KMS-11 (cell line): ENCODE measurements around the gene SLC17A3.

Experiments used
- H2AFZ ChIP-seq: fragments of 200-600 bp; sonication (generic); 2 replicates; pipeline ENCODE4 v1.6.1; 2016; ENCODE audit warnings: antibody characterized with exemption, mixed run types, low read depth
- H3K27ac ChIP-seq: fragments of 200-600 bp; sonication (generic); 2 replicates; pipeline ENCODE4 v1.6.1; 2016; ENCODE audit warnings: mild to moderate bottlenecking, mixed run types
- H3K27me3 ChIP-seq: fragments of 200-600 bp; sonication (generic); 2 replicates; pipeline ENCODE4 v1.6.1; 2017; ENCODE audit warnings: mild to moderate bottlenecking, low read depth, mixed run types, moderate library complexity; ENCODE audit not compliant: insufficient read depth
- H3K36me3 ChIP-seq: fragments of 200-600 bp; sonication (generic); 2 replicates; pipeline ENCODE4 v1.6.1; 2017; ENCODE audit warnings: mild to moderate bottlenecking, mixed run types; ENCODE audit not compliant: insufficient read depth
- H3K4me1 ChIP-seq: fragments of 200-600 bp; sonication (generic); 2 replicates; pipeline ENCODE4 v1.6.1; 2016; ENCODE audit warnings: mild to moderate bottlenecking, low read depth, mixed run types; ENCODE audit not compliant: poor library complexity, severe bottlenecking
- H3K4me2 ChIP-seq: fragments of 200-600 bp; sonication (generic); 2 replicates; pipeline ENCODE4 v1.7.0; 2016; ENCODE audit warnings: mild to moderate bottlenecking, mixed run types
- H3K4me3 ChIP-seq: fragments of 200-600 bp; sonication (generic); IDR thresholded peaks from 2 replicates; pipeline ENCODE4 v1.6.1; 2017; ENCODE audit warnings: low read depth, low read length, mixed read lengths; ENCODE audit not compliant: insufficient read depth
- H3K79me2 ChIP-seq: fragments of 200-600 bp; sonication (generic); 2 replicates; pipeline ENCODE4 v1.6.1; 2016; ENCODE audit warnings: low read depth, mixed run types; ENCODE audit not compliant: insufficient read depth
- H3K9ac ChIP-seq: fragments of 200-600 bp; sonication (generic); 2 replicates; pipeline ENCODE4 v1.6.1; 2016; ENCODE audit warnings: mild to moderate bottlenecking, mixed run types
- H4K20me1 ChIP-seq: fragments of 200-600 bp; sonication (generic); 2 replicates; pipeline ENCODE4 v1.6.1; 2016; ENCODE audit warnings: mild to moderate bottlenecking, mixed run types; ENCODE audit not compliant: insufficient read depth
- TF ChIP-seq, protein P1 (sequence below): fragments of 200-600 bp; sonication (generic); conservative IDR thresholded peaks from 2 replicates; pipeline ENCODE4 v1.6.1; 2017; ENCODE audit warnings: low read depth, mild to moderate bottlenecking, antibody characterized with exemption, low read length, moderate library complexity, mixed read lengths

SLC17A3 gene

DNA sequence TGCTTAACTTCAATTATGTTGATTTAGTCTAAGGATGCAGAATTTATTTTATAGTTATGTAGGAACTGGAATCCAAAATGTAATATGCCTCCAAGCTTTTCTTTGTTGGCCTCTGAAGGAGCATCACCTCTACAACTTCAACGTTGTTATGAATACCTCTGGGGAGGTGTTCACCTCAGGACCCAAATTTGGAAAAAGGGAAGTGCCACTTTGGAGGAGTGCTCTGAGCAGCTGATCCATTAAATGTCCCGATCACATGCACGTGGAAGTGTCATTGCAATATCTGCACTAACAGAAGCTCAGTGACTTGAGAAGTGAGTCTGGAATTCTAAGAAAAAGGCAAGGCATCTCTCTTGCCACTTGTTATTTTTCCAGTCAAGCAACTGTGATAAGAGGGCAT, 22.2 kb upstream of the SLC17A3 start:
- H3K4me1 ChIP-seq = no peaks in the 10 kb centered on the region
- no peak overlapping the region for H3K4me3 ChIP-seq
- TF ChIP-seq, protein P1, sequence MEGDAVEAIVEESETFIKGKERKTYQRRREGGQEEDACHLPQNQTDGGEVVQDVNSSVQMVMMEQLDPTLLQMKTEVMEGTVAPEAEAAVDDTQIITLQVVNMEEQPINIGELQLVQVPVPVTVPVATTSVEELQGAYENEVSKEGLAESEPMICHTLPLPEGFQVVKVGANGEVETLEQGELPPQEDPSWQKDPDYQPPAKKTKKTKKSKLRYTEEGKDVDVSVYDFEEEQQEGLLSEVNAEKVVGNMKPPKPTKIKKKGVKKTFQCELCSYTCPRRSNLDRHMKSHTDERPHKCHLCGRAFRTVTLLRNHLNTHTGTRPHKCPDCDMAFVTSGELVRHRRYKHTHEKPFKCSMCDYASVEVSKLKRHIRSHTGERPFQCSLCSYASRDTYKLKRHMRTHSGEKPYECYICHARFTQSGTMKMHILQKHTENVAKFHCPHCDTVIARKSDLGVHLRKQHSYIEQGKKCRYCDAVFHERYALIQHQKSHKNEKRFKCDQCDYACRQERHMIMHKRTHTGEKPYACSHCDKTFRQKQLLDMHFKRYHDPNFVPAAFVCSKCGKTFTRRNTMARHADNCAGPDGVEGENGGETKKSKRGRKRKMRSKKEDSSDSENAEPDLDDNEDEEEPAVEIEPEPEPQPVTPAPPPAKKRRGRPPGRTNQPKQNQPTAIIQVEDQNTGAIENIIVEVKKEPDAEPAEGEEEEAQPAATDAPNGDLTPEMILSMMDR = no peak
- no peak overlapping the region for H3K27ac ChIP-seq
- no peak overlapping the region for H3K9ac ChIP-seq
- no peak overlapping the region for H2AFZ ChIP-seq
- H3K4me2 ChIP-seq = no peak overlapping the region
- no peaks in the 10 kb centered on the region for H3K36me3 ChIP-seq
- no peaks in the 10 kb centered on the region for H4K20me1 ChIP-seq
- no peaks in the 10 kb centered on the region for H3K27me3 ChIP-seq
- H3K79me2 ChIP-seq = no peaks in the 10 kb centered on the region

DNA sequence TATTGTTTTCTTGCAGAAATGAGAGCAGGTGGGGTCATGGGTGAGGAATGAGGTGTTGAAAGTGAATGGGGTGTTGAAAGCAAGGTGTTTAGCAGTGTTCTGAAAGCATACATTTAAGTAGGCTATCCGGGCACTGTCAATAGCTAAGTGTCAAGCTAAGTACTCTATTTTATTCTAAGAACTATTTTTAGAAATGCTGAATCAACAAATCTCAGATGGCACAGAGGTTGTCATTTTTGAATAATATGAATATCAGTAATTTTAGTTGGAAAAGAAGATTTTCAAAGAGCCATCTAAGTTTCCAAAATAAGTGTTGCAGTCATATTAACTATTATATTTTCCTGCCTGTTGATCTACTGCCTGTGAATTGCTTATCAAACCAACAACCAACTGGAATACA, 21.7 kb upstream of the SLC17A3 start:
- Histone ChIP-seq H3K4me3 (no peak overlapping the region), H3K4me1 (no peaks in the 10 kb centered on the region), H3K79me2 (no peaks in the 10 kb centered on the region), H3K4me2 (no peak overlapping the region), H3K27me3 (no peaks in the 10 kb centered on the region), H3K27ac (no peak overlapping the region), H2AFZ (no peak overlapping the region), H3K9ac (no peak overlapping the region), H4K20me1 (no peaks in the 10 kb centered on the region), H3K36me3 (no peaks in the 10 kb centered on the region)
- TF ChIP-seq, protein P1 = no peak

DNA sequence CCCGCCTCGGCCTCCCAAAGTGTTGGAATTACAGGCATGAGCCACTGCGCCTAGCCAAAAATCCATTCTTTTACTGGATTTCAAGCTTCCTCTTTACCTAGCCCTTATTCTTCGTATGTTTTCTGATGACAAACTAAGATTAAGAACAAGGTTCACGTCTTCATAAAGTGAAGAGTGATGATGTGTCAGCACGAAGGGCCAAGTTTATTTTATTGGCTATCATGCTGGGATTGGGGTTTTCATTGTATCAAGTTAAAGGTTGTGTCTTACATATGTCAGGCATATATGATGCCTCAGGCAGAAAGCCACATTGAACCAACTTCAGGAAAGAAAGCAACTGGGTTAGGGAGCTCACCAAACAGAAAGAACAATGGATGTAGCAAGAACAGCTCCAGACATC, 19.7 kb upstream of the SLC17A3 start:
- H3K4me2 ChIP-seq = no peak overlapping the region
- no peaks in the 10 kb centered on the region for H4K20me1 ChIP-seq
- no peak overlapping the region for H2AFZ ChIP-seq
- no peaks in the 10 kb centered on the region for H3K36me3 ChIP-seq
- no peaks in the 10 kb centered on the region for H3K4me1 ChIP-seq
- H3K27me3 ChIP-seq = no peaks in the 10 kb centered on the region
- H3K9ac ChIP-seq = no peak overlapping the region
- no peaks in the 10 kb centered on the region for H3K79me2 ChIP-seq
- TF ChIP-seq, protein P1 = no peak
- no peak overlapping the region for H3K4me3 ChIP-seq
- no peak overlapping the region for H3K27ac ChIP-seq

DNA sequence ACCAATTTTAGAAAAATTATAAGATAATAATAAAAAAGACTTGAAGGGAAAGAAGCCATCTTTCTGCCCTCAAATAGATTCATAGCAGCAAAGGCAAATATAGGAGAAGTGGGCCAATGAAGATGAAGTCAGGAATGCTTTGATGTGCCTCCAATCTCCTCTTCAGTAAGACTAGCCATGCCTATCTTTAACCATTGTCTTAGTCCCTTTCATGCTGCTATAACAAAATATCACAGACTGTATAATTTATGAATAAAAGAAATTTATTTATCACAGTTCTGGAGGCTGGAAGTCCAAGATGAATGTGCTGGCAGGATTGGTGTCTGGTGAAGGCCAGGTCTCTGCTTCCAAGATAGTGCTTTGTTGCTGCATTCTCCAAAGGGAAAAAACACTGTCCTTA, 18.8 kb upstream of the SLC17A3 start:
- no peak overlapping the region for H3K9ac ChIP-seq
- no peak overlapping the region for H2AFZ ChIP-seq
- no peak overlapping the region for H3K27ac ChIP-seq
- H3K36me3 ChIP-seq = no peaks in the 10 kb centered on the region
- no peak overlapping the region for H3K4me3 ChIP-seq
- H3K79me2 ChIP-seq = no peaks in the 10 kb centered on the region
- H4K20me1 ChIP-seq = no peaks in the 10 kb centered on the region
- no peak overlapping the region for H3K4me2 ChIP-seq
- TF ChIP-seq, protein P1 = no peak
- H3K4me1 ChIP-seq = no peaks in the 10 kb centered on the region
- no peaks in the 10 kb centered on the region for H3K27me3 ChIP-seq
